Measurements from ENCODE around the gene FBRSL1. TPM values are rescaled to one million over a fixed set of nuclear protein-coding genes. Genes with fewer than 3 reads are reported as not detected.

Gene FBRSL1
- total and polyA plus RNA-seq, 3 donors from 2014 or later = 51.1 to 98.9 (median 88.3) TPM

DNA sequence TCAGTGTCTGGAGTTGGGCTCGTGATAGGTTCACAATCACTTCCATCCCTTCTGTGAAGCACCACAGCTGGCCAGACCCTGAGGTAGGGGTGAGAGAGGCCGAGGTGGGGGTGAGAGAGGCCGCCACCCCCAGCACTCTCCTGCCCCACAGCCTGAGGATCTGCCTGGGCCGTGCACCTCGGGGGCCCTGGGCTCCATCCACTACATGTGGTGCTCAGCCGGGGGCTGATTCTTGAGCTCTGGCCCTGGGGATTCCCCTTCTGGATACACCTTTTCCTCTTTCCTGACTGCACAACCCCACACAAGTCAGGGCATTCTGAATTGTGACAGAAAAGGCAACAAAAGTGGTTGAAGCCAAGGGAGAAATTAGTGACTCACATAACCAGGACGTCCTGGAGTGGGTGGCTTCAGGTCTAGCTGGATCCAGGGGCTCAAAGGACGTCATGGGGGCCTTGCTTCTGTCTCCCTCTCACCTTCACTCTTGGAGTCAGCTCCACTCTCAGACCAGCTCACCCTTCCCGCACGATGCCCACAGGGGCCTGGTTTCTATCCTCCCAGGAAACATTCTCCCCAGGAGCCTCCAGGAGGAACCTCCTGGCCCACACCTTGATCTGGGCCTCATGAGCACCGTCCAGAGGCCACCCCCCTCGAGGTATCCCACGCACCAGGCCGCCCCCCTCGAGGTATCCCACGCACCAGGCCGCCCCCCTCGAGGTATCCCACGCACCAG lies 12.1 kb upstream of the FBRSL1 start:
- intact Hi-C loops (cut with DNase I; ENCODE audit: low total_unique reads) = no loop called here
- Histone ChIP-seq H3K4me3 (no peak overlapping the region), H3K36me3 (ENCODE audit: low read depth, missing control alignments) (no peaks in the 10 kb centered on the region), H3K27me3 (no peaks in the 10 kb centered on the region), H3K4me1 (no peaks in the 10 kb centered on the region), H3K9me3 (no peaks in the 10 kb centered on the region), H3K27ac (no peak overlapping the region)
- TF ChIP-seq, protein P1, sequence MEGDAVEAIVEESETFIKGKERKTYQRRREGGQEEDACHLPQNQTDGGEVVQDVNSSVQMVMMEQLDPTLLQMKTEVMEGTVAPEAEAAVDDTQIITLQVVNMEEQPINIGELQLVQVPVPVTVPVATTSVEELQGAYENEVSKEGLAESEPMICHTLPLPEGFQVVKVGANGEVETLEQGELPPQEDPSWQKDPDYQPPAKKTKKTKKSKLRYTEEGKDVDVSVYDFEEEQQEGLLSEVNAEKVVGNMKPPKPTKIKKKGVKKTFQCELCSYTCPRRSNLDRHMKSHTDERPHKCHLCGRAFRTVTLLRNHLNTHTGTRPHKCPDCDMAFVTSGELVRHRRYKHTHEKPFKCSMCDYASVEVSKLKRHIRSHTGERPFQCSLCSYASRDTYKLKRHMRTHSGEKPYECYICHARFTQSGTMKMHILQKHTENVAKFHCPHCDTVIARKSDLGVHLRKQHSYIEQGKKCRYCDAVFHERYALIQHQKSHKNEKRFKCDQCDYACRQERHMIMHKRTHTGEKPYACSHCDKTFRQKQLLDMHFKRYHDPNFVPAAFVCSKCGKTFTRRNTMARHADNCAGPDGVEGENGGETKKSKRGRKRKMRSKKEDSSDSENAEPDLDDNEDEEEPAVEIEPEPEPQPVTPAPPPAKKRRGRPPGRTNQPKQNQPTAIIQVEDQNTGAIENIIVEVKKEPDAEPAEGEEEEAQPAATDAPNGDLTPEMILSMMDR (IDR thresholded peaks at IDR 0.05) = no peak
- TF ChIP-seq POLR2A (IDR thresholded peaks at IDR 0.05) = no peak
- 84% methylated on average over 13 to 19 of the region's 19 CpGs for WGBS, 2 donors
- DNase-seq = no peak

DNA sequence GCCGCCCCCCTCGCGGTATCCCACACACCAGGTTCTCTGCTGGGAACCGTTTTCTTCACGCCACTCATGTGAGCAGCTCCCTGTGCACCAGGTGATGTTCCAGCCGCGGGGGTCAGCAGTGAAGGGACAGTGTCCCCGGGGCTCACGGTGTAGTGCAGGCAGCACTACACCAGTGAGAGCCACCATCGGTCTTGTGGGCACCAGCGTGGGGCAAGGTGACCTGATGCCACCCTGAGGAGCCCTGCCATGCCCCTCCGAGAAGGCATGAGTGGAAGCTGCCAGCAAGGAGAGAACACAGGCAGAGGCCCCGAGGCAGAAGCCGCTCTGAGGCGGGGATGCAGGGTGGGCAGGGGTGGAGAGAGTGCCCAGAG lies 11.5 kb upstream of the FBRSL1 start:
- WGBS, 2 donors = 91 to 97% methylated on average over 12 to 15 of the region's 15 CpGs
- no peaks in the 10 kb centered on the region for H3K9me3 ChIP-seq
- H3K4me1 ChIP-seq = no peaks in the 10 kb centered on the region
- H3K27ac ChIP-seq = no peak overlapping the region
- H3K4me3 ChIP-seq = no peak overlapping the region
- no peak for DNase-seq
- no peaks in the 10 kb centered on the region for H3K27me3 ChIP-seq
- no peaks in the 10 kb centered on the region for H3K36me3 ChIP-seq (ENCODE audit: low read depth, missing control alignments)
- TF ChIP-seq, protein P1 (IDR thresholded peaks at IDR 0.05) = no peak
- no peak for TF ChIP-seq POLR2A (IDR thresholded peaks at IDR 0.05)
- intact Hi-C loops (cut with DNase I; ENCODE audit: low total_unique reads) = no loop called here

DNA sequence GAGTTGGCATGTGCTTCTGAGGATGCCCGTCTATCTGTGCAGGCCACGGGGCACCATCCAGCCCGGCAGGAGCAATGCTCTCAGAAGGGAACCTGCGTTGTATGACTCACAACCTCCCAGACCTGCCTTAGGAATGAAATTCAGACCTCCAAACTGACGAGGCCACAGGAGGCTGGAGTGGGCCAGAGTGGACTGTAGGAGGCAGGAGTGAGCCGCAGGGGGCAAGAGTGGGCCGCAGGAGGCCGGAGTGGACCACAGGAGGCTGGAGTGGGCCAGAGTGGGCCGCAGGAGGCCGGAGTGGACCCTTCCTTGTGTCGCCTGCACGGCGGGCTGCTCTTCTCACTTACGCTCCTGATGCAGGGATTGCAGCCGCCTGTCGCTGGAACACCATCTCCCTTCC lies 11.1 kb upstream of the FBRSL1 start:
- DNase-seq = no peak
- 82 to 98% methylated on average over 8 to 16 of the region's 16 CpGs for WGBS, 2 donors
- Histone ChIP-seq H3K36me3 (ENCODE audit: low read depth, missing control alignments) (no peaks in the 10 kb centered on the region), H3K27ac (no peak overlapping the region), H3K4me3 (no peak overlapping the region), H3K9me3 (no peaks in the 10 kb centered on the region), H3K4me1 (no peaks in the 10 kb centered on the region), H3K27me3 (no peaks in the 10 kb centered on the region)
- no peak for TF ChIP-seq POLR2A (IDR thresholded peaks at IDR 0.05)
- TF ChIP-seq, protein P1 (IDR thresholded peaks at IDR 0.05) = no peak
- intact Hi-C loops (cut with DNase I; ENCODE audit: low total_unique reads) = no loop called here

DNA sequence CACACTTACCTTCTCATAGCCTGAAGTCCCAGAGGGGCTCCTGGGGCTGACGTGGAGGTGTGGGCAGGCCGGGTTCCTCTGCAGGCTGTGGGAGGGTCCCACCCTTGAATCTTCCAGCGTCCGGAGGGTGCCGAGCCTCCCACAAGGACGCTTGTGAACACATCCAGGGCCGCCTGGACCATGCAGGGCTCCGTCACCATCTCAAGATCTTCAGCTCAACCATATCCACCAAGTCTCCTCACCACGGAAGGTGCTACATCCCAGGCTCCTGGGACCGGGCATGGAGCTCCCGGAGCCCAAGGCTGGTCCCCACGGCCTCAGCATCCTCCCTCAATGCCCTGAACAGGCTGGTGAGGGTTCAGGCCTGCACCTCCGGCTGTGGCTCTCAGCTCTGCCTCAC lies 10.7 kb upstream of the FBRSL1 start:
- Histone ChIP-seq H3K36me3 (ENCODE audit: low read depth, missing control alignments) (no peaks in the 10 kb centered on the region), H3K9me3 (no peaks in the 10 kb centered on the region), H3K27me3 (no peaks in the 10 kb centered on the region), H3K27ac (no peak overlapping the region), H3K4me1 (no peaks in the 10 kb centered on the region), H3K4me3 (no peak overlapping the region)
- no peak for TF ChIP-seq POLR2A (IDR thresholded peaks at IDR 0.05)
- TF ChIP-seq, protein P1 (IDR thresholded peaks at IDR 0.05) = no peak
- intact Hi-C loops (cut with DNase I; ENCODE audit: low total_unique reads) = no loop called here
- DNase-seq = no peak
- WGBS, 2 donors = 90 to 100% methylated on average over 7 to 13 of the region's 13 CpGs
